ENCODE results near the gene CELF2. TPM values are rescaled to one million over a fixed set of nuclear protein-coding genes. Genes with fewer than 3 reads are reported as not detected.

CELF2 gene
- total and polyA plus RNA-seq, 10 donors: 13.5 to 180 (median 105) TPM

GRCh38 chr10:11095374-11095801, 77.7 kb downstream of the CELF2 start:
- intact Hi-C loops (cut with DNase I; ENCODE audit: low total_unique reads): no loop called here
- Histone ChIP-seq H3K36me3 (no peaks in the 10 kb centered on the region), H3K4me1 (no peaks in the 10 kb centered on the region), H3K27ac (no peak overlapping the region), H3K4me3 (no peak overlapping the region), H3K27me3 (replicated peaks in 1 of 7) (peaks cover 0 to 13% (median 0%) of the 10 kb centered on the region in 7 donors), H3K9me3 (no peaks in the 10 kb centered on the region)
- WGBS, 5 donors: 76 to 91% (median 84%) methylated on average over 12 of the region's 12 CpGs
- TF ChIP-seq POLR2AphosphoS5 (IDR thresholded peaks at IDR 0.05) (no peak), CTCF (IDR thresholded peaks at IDR 0.05 in 8 of 11, conservative IDR thresholded peaks at IDR 0.05 in 3 of 11) (no peak), POLR2A (IDR thresholded peaks at IDR 0.05) (no peak)
- DNase-seq: no peak

- no peak for DNase-seq
- WGBS, 5 donors: 80 to 90% (median 85%) methylated on average over 3 of the region's 3 CpGs
- Histone ChIP-seq H3K9me3 (no peaks in the 10 kb centered on the region), H3K4me3 (no peak overlapping the region), H3K27ac (no peak overlapping the region), H3K27me3 (replicated peaks in 1 of 7) (peaks cover 0 to 13% (median 0%) of the 10 kb centered on the region in 7 donors), H3K36me3 (no peaks in the 10 kb centered on the region), H3K4me1 (no peaks in the 10 kb centered on the region)
- intact Hi-C loops (cut with DNase I; ENCODE audit: low total_unique reads): no loop called here
- TF ChIP-seq POLR2AphosphoS5 (IDR thresholded peaks at IDR 0.05) (no peak), CTCF (IDR thresholded peaks at IDR 0.05 in 8 of 11, conservative IDR thresholded peaks at IDR 0.05 in 3 of 11) (no peak), POLR2A (IDR thresholded peaks at IDR 0.05) (no peak)
Observed at GRCh38 chr10:11096422-11096821, 78.8 kb downstream of the CELF2 start.

- H3K27me3 ChIP-seq (replicated peaks in 1 of 7): peaks cover 0 to 13% (median 0%) of the 10 kb centered on the region in 7 donors
- 81 to 89% (median 86%) methylated on average over 3 of the region's 3 CpGs for WGBS, 5 donors
- intact Hi-C loops (cut with DNase I; ENCODE audit: low total_unique reads): no loop called here
- no peaks in the 10 kb centered on the region for H3K36me3 ChIP-seq
- no peak for DNase-seq
- no peak overlapping the region for H3K27ac ChIP-seq
- no peaks in the 10 kb centered on the region for H3K4me1 ChIP-seq
- H3K9me3 ChIP-seq: no peaks in the 10 kb centered on the region
- no peak overlapping the region for H3K4me3 ChIP-seq
- TF ChIP-seq CTCF (IDR thresholded peaks at IDR 0.05 in 8 of 11, conservative IDR thresholded peaks at IDR 0.05 in 3 of 11): no peak
- TF ChIP-seq POLR2AphosphoS5 (IDR thresholded peaks at IDR 0.05): no peak
- TF ChIP-seq POLR2A (IDR thresholded peaks at IDR 0.05): no peak
Observed at GRCh38 chr10:11097686-11098085, 80.0 kb downstream of the CELF2 start.

GRCh38 chr10:11098666-11099065, 81.0 kb downstream of the CELF2 start:
- TF ChIP-seq CTCF (IDR thresholded peaks at IDR 0.05 in 8 of 11, conservative IDR thresholded peaks at IDR 0.05 in 3 of 11): no peak
- WGBS, 5 donors: 85 to 96% (median 91%) methylated on average over 10 of the region's 10 CpGs
- Histone ChIP-seq H3K36me3 (no peaks in the 10 kb centered on the region), H3K27ac (no peak overlapping the region), H3K27me3 (replicated peaks in 1 of 7) (peaks cover 0 to 13% (median 0%) of the 10 kb centered on the region in 7 donors), H3K4me1 (no peaks in the 10 kb centered on the region), H3K4me3 (no peak overlapping the region), H3K9me3 (no peaks in the 10 kb centered on the region)
- no peak for DNase-seq
- intact Hi-C loops (cut with DNase I; ENCODE audit: low total_unique reads): no loop called here

Data from spleen (tissue), 11 donors.